ENCODE data around the gene WWTR1. TPM values are rescaled to one million over a fixed set of nuclear protein-coding genes. Genes with fewer than 3 reads are reported as not detected.

The WWTR1 gene
- total and polyA plus RNA-seq, 2 of the 8 experiments (the other 6 are each of a cell fraction or from before 2014, with no cell fraction given) = 15.7 to 18.6 TPM

DNA sequence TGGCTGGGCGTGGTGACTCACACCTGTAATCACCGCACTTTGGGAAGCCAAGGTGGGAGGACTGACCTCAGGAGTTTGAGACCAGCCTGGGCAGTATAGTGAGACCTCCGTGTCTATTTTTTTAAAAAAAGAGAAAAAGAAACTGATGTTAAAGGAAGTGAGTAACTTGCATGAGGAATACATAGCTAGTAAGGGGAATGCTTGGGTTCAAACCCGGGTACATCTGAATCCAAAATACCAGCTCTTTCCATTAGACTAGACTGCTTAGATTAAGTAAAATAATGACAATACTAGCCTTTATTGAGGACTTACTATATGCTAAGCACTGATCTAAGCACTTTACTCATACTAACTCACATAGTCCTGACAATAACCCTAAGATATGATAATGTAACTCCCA, 160.9 kb downstream of the WWTR1 start:
- H2BK12ac ChIP-seq (ENCODE audit: low read depth, low read length) = no peak overlapping the region
- peaks cover 0 to 3% (median under 1%) of the 10 kb centered on the region in 4 experiments; a peak in 3 of 7 replicates for H3K4me1 ChIP-seq (replicated peaks in 1 of 4; ENCODE audit: control insufficient read depth in 3 of 4, insufficient read depth in 4 of 4, low read length in 3 of 4)
- H4K8ac ChIP-seq (ENCODE audit: extremely low read depth, insufficient read depth, low read length) = no peak overlapping the region
- H2BK20ac ChIP-seq (ENCODE audit: low read length) = no peak overlapping the region
- no peak overlapping the region for H4K5ac ChIP-seq (ENCODE audit: insufficient read length, low read depth, low read length)
- H2BK5ac ChIP-seq (ENCODE audit: low read depth, low read length) = no peak overlapping the region
- POLR2A ChIA-PET (ENCODE audit: partially characterized antibody) = no interaction called here
- H3K18ac ChIP-seq (ENCODE audit: extremely low read depth, low read length) = no peak overlapping the region
- H2BK15ac ChIP-seq (ENCODE audit: low read length) = no peak overlapping the region
- no peaks in the 10 kb centered on the region for H3K79me1 ChIP-seq (ENCODE audit: low read depth, low read length)
- H4K20me1 ChIP-seq (replicated peaks in 1 of 2; ENCODE audit: control insufficient read depth in 1 of 2, insufficient read depth in 2 of 2, low read length in 2 of 2) = no peaks in the 10 kb centered on the region
- no peak overlapping the region for H3K27ac ChIP-seq (ENCODE audit: low read depth, low read length)
- H3K9ac ChIP-seq (replicated peaks in 1 of 4; ENCODE audit: extremely low read depth in 1 of 4, low read depth in 3 of 4, low read length in 3 of 4) = no peak overlapping the region
- no peak overlapping the region for H3K4me3 ChIP-seq (ENCODE audit: extremely low read depth in 1 of 4, insufficient read depth in 2 of 4, low read depth in 3 of 4, low read length in 4 of 4)
- CTCF ChIA-PET (ENCODE audit: partially characterized antibody) = interaction anchor here (0.6 to 4.4 kb wide), 7 partner anchors 9 to 275 kb away, joined by 3 to 25 read pairs (median 4); partner anchors contain the start of gene COMMD2
- WGBS, 2 experiments (ENCODE audit: extremely low coverage in 1 of 2, insufficient coverage in 1 of 2, insufficient read length in 1 of 2, insufficient replicate concordance in 2 of 2, low coverage in 1 of 2, low lambda C conversion rate in 2 of 2, missing lambda C conversion rate in 1 of 2) = 97% methylated on average over 4 of the region's 4 CpGs; no CpG with 5 or more reads in 1 of the 2 experiments
- H2AFZ ChIP-seq (ENCODE audit: low read length) = no peak overlapping the region
- no peaks in the 10 kb centered on the region; a peak in 1 of 4 replicates for H3K79me2 ChIP-seq (ENCODE audit: control insufficient read depth in 1 of 2, insufficient read depth in 2 of 2, low read length in 2 of 2)
- H3K56ac ChIP-seq (replicated peaks; ENCODE audit: insufficient read length, low read depth, low read length) = no peak overlapping the region
- no peak overlapping the region for H2AK5ac ChIP-seq (ENCODE audit: low read depth, low read length)
- no peak overlapping the region for H3K4me2 ChIP-seq (ENCODE audit: insufficient read depth in 1 of 2, low read depth in 2 of 2, low read length in 2 of 2)
- H3K14ac ChIP-seq (ENCODE audit: insufficient read length) = no peak overlapping the region
- DNase-seq (ENCODE audit: low read depth in 1 of 2, low spot score in 2 of 2) = no peak
- H3K23me2 ChIP-seq (ENCODE audit: low read depth, low read length) = no peaks in the 10 kb centered on the region
- no peak for FAIRE-seq
- no peaks in the 10 kb centered on the region for H3K27me3 ChIP-seq (replicated peaks in 1 of 4; ENCODE audit: control insufficient read depth in 3 of 4, extremely low read depth in 1 of 4, insufficient read depth in 3 of 4, low read length in 3 of 4)
- H3K9me3 ChIP-seq (ENCODE audit: insufficient read depth in 2 of 2, low read depth in 1 of 2, low read length in 1 of 2) = no peaks in the 10 kb centered on the region
- no peak overlapping the region for H2BK120ac ChIP-seq (replicated peaks; ENCODE audit: low read depth, low read length)
- no peak overlapping the region for H4K91ac ChIP-seq (replicated peaks; ENCODE audit: insufficient read length, low read length)
- TF ChIP-seq RXRA (IDR thresholded peaks at IDR 0.05; ENCODE audit: insufficient read depth, low read depth, low read length) (no peak), CHD1 (IDR thresholded peaks at IDR 0.05; ENCODE audit: low read depth, low read length) (no peak)
- no peak overlapping the region for H3K23ac ChIP-seq (ENCODE audit: insufficient read length)
- no peak overlapping the region for H3K4ac ChIP-seq (replicated peaks; ENCODE audit: insufficient read length, low read depth, low read length)
- no peaks in the 10 kb centered on the region for H3K36me3 ChIP-seq (ENCODE audit: control insufficient read depth in 2 of 4, insufficient read depth in 4 of 4, low read length in 3 of 4)
